GDM1 (cell line): ENCODE data around the gene BAIAP2.
A peak's percentile ranks its signal among the peaks of the same experiment; 100 is the strongest.

Source experiments
- DNase-seq: peaks from one replicate; lab custom pipeline; 2025; lab: John Stamatoyannopoulos, UW

The BAIAP2 gene

DNA sequence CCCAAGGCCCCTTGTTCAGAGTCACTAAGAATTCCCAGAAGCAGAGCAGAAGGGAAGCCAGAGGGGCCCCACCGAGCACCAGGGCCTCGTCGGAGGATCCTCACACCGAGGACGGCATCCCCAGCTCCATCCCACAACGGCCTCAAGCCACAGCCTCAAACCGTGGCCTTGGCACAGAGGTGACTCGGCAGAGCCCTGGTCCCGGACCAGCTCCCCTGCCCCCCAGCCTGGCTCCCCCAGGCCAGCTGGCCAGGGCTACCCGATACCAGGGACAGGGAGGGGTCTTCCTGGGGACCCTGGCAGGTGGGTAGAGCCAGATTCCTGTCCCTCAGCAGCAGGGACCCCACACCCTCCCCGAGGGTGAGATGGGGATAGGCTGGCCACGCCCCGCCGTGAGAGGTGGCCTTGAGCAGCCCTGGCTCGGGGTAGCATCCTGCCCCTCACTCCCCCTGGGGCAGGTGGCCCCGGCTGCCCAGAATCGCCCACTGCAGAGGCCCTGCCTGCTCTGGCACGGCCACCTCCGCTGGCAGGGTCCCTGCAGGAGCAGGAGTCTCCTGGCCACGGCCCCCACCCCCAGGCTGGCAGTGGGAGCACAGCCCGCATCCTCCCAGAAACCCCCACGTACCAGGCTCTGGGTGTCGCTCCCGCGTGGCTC lies 124.8 kb downstream of the BAIAP2 start:
- DNase-seq: no peak

DNA sequence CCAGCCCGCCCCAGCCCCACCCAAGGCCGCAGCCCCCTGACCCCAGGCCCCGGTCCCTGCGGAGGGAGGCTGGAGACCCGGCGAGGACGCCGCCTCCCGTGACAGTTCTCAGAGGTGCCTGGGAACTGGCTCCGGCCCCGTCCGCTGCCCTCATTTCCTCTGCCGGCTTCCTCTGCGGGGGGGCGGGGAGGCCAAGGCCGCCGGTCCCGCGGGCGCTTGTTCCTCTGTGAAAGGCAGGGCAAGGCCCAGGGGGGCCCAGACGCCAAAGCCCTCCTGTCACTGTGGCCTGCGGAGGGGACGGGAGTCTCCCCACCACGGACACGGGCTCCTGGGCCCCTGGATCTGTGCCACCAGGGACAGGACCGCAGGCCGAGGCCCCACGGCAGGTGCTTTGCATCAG lies 125.4 kb downstream of the BAIAP2 start:
- DNase-seq: peak; percentile 18

DNA sequence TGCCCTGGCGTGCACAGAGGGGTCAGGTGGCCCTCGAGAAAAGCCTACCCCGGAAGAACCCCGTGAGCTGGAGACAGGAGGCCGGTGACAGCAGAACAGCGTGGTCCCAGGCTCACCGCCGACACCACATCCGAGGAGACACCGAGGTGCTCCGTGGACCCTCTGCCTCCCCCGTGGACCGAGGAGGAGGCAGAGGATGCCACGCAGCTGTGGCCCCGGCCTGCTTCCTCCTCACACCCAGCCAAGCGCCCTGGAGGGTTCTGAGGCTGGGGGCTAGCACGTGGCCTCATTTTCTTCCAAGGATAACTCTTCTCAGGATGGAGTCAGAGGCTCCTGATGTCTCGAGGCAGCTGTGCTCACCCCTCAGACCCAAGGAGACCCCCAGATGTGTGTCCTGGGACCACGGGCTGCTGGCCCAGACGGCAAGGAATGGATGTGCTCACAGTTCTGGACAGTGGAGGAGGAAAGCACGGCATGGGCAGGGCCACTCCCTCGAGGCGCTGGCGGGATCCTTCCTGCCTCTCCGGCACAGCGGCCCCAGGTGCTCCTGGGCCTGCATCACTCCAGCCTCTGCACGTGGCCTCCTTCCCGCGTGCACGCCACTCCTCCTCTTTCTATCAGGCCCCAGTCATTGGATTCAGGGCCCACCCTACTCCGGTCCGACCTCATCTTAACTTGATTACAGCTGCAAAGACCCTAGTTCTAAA lies 125.9 kb downstream of the BAIAP2 start:
- no peak for DNase-seq

DNA sequence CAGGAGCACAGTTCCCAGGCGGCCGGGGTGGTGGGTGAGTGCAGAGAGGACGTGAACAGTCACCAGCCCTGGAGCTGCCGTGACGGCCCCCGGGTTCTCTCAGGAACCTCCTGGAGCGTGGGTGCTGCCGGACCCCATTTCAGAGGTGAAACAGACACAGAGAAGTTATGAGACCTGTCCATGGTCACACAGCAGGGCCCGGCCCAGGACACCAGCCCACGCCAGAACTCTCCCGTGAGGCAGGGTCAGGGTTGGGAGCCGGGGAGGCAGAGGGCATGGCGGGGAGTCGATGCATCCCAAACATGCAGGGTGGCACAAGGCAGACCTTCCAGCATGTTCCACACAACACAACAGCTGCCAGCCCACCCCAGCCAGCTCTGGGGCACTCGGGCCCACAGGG lies 126.6 kb downstream of the BAIAP2 start:
- no peak for DNase-seq

DNA sequence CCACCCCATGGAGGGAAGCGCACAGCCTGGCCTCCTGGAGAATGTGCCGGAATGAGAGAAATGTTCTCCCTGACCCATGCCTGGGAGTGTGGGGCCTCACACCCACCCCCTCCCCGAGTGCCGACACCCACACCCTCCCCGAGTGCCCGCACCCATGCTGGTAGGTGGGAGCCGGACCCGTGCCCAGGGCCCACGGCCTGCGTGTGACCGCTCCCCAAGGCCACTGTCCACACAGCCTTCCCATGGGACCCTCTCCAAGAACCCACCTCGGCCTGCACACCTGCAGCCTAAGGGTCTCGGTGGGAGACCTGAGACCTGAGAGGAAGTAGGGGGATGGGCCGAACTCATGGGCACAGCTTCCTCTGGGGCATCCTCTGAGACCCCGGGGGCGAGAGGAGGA lies 127.0 kb downstream of the BAIAP2 start:
- DNase-seq: no peak

DNA sequence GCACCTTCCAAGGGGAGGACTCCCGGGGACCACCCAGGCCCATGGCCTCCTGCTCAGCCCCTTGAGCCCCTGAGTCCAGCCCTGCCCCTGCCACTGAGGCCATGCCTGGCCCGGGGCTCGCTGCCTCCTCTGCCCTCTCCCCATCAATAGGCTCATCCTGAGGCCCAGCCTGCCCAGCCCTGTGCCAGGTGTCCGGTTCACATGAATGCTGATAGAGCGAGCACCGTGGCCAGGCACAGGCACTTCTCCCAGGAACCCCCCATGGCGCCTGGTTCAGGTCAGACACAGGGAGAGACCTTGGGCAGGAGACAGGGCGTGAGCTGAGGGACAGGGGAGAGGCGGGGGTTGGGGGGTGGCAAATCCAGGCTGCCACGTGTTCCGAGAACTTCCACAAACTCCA lies 127.5 kb downstream of the BAIAP2 start:
- DNase-seq: no peak

DNA sequence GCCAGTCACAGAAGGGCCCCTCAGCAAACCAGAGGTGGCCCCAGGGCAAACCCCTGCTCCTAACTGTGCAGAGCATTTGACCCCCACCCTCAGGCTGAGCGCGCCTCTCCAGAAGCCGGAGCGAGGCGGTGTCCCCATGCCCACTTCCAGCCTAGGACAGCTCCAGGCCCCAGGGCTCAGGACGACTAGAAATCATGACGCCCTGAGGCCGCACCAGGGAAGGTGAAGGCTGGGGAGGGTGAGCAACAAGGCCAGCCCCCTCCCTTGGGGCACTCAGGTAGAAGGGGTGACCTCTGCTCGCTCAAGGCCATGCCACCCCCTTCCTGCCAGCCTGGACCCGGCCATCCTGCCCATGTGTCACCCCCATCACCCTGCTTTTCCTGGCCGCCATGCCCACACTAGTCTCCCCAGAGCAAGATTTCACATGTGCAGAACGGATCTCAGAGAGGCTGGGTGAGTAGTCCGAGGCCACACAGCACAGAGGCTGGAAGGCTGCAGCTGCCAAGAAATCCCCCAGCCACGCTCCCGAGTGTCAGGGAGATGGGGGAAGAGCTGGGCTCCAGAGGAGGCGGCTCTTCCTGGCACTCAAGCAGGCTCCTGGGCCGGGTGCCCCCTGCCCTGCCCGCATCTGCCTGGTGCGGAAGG lies 128.2 kb downstream of the BAIAP2 start:
- no peak for DNase-seq

DNA sequence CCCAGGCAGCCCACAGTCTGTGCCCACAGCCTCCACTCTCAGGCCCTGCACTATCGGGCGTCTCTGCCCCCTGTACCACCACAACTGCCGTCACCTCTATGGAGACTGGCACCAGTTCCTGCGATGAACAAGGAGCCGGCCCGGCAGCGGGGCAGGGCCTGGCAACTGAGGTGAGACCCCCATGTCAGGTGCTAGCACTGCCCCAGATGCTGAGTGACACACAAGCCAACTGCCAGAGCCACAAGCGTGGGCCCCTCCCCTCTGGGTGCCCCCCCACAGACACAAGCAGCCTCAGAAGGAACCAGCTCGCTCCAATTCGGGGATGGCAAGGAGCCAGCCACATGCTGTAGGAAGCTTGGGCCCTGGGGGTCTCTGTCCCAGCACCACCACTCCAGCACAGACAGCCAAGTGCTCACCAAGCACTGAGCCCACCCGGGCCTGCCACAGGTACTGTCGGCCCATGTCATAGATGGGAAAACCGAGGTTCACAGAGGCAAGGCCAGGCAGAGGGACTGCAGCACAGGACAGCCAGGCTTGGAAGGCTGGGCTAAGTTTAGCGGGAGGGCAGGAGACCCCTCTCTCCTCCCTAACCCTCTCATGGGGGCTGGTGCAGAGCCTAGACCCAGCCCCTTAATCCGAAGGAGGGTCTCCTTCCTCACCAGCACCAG lies 128.9 kb downstream of the BAIAP2 start:
- no peak for DNase-seq

DNA sequence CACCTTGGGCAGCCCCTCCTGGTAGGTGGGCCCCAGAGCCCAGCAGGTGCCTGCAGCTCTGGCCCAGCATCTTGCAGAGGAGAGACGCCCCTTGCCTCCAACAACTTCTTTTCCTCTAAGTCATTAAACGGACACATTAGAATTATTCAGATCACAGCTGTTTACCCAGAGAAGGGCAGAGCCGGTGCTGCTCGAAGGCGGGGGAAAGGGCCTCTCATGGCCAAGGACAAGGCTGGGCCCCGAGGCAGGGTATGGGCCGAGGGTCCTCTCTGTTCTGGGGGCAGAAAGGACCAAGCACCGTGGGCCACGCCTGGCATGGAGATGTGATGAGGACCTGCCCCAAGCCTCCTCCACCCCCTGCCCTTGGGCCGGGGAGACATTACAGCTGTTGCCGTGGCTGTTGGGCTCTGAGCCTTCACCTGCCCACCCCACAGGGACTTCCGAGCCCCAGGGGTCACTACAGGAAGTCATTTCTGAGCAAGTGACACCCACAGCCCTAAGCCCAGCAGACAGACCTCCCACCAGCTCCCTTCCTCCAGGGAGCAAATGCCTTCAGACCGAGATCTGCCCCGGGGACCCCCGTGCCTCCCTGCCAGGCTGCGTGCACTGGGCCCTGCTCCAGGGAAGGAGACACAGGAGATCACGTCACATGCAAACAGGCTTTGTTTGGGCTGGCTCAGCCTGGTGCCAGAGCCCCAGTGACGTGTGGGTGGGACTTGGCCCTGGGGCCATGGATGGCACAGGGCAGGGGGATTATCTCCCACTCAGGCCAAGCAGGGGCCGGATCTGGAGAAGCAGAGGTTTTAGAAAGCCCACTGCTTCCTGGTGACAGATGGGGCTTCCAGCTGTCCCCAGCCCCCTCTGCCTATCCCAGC lies 129.7 kb downstream of the BAIAP2 start:
- no peak for DNase-seq

DNA sequence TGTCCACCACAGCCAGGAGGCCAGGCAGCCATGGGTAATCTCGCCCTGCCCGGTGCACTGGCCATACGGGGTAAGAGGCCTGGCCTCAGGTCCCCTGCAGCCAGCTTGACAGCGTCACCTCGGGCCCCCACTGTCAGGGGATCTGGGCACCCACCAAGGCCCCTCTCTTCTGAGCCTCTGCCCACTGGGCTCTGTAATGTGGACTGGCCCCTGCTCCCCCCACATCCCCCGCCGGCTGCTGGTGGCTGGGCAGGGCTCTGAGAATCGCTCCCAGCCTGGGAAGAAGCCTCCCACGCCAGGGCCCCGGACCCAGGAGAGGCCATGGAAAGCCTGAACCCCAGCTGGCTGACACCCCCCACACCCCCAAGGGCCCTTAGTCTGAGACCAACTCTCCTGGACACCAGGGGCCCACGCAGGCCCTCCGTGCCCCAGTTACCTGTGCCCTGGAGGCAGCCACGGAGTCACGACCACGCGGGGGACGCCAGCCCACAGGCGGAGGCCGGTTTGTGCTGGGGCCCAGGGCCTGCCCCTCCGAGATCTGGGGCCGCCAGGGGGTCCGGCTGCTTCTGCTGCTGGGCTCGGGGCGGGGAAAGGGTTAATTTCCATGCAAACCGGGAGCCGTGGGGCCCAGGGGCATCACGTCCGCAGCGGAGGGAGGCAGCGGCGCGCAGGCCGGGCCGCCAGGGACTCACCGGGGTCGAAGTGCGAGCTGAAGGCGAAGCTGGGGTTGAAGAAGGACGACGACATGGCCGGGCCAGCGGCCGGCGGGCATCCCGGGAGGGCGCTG lies 130.5 kb downstream of the BAIAP2 start, which contains the start of gene PVALEF:
TSS of gene PVALEF (plus strand) at position 262 of the 787 bp plus-strand sequence. CDS start 15,720 bp downstream, outside the sequence.
- no peak for DNase-seq

DNA sequence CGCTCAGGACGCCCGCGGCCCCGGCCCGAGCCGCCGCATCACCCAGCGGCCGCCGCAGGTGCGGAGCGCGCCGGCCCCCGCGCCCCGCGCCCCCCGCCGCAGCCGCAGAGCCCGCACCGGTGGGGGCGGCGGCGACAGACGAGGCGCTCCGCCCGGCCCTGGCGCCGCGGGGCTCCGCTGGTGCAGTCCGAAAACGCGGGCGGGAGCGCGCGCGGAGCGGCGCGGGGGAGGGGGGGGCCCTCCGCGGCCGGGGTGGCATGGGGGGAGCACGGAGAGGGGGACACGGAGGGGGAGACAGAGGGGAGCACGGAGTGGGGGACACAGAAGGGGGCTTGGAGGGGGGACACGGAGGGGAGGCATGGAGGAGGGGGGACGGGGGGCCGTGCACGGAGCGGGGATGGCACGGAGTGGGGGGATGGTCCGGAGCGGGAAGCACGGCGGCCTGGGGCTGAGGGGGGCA lies 131.1 kb downstream of the BAIAP2 start, which contains the start of gene AATK:
TSS of gene AATK (minus strand) at position 189 of the 460 bp plus-strand sequence. CDS start 229 bp downstream, outside the sequence.
- no peak for DNase-seq
